Ascending aorta (tissue), 2 donors: ENCODE results near the gene SNX3. TPM values are rescaled to one million over a fixed set of nuclear protein-coding genes. Genes with fewer than 3 reads are reported as not detected.

Experiments used
- DNase-seq, 2 donors: peaks; one replicate each; pipeline ENCODE4 v3.0.0-alpha.2; 2019; ENCODE audit warnings: low spot score in 2 of 2
- H3K27ac ChIP-seq, 2 donors: fragments of 200-600 bp; sonication (generic); one replicate each; pipeline ENCODE4 v1.5.1; 2016 to 2017; ENCODE audit warnings: mild to moderate bottlenecking in 1 of 2
- H3K27me3 ChIP-seq: fragments of 200-600 bp; sonication (generic); one replicate; pipeline ENCODE4 v1.5.1; 2017
- H3K36me3 ChIP-seq, 2 donors: fragments of 200-600 bp; sonication (generic); one replicate each; pipeline ENCODE4 v1.5.1; 2016
- H3K4me1 ChIP-seq, 2 donors: fragments of 200-600 bp; sonication (generic); one replicate each; pipeline ENCODE4 v1.5.1; 2016 to 2017; ENCODE audit warnings: mild to moderate bottlenecking in 1 of 2
- H3K4me3 ChIP-seq, 2 donors: fragments of 200-600 bp; sonication (generic); one replicate each; pipeline ENCODE4 v1.5.1; 2016 to 2017; ENCODE audit warnings: mild to moderate bottlenecking in 1 of 2
- H3K9me3 ChIP-seq, 2 donors: fragments of 200-600 bp; sonication (generic); one replicate each; pipeline ENCODE4 v1.5.1; 2016
- CTCF ChIP-seq, 3 experiments: fragments of 200-600 bp in 2 of 3; fragments of 450-650 bp in 1 of 3; sonication (generic) in 2 of 3; IDR thresholded peaks; one replicate each; pipeline ENCODE4 v1.5.1; 2016 to 2019; ENCODE audit warnings: antibody characterized with exemption in 3 of 3, mild to moderate bottlenecking in 1 of 3, moderate library complexity in 1 of 3
- intact Hi-C: fragments of 100-400 bp; cut with DNase I; formaldehyde crosslinking; loops from one replicate; pipeline ENCODE4 v1.15.1; 2023
- total RNA-seq: library from RNA; depleted of rRNA; stranded (reverse); fragments of >200 nt; gene quantifications from one replicate; pipeline ENCODE4 v1.1.0, GENCODE V29; 2016

Gene SNX3
- total RNA-seq, 1 donor from 2014 or later, result 112 TPM

- no peak overlapping the region for H3K4me3 ChIP-seq
- no peaks in the 10 kb centered on the region for H3K9me3 ChIP-seq
- no peak for DNase-seq
- no peak overlapping the region for H3K27ac ChIP-seq
- H3K36me3 ChIP-seq, result no peaks in the 10 kb centered on the region
- no peaks in the 10 kb centered on the region for H3K4me1 ChIP-seq
- no peak for TF ChIP-seq CTCF (IDR thresholded peaks at IDR 0.05)
- no peaks in the 10 kb centered on the region for H3K27me3 ChIP-seq
- intact Hi-C loops, result no loop called here
Measured at GRCh38 chr6:108193131-108193530, 67.7 kb downstream of the SNX3 start.

GRCh38 chr6:108187519-108187918, 73.3 kb downstream of the SNX3 start:
- no peak for DNase-seq
- H3K4me1 ChIP-seq, result no peaks in the 10 kb centered on the region
- H3K9me3 ChIP-seq, result no peaks in the 10 kb centered on the region
- TF ChIP-seq CTCF (IDR thresholded peaks at IDR 0.05), result no peak
- no peaks in the 10 kb centered on the region for H3K27me3 ChIP-seq
- H3K36me3 ChIP-seq, result no peaks in the 10 kb centered on the region
- intact Hi-C loops, result no loop called here
- no peak overlapping the region for H3K27ac ChIP-seq
- no peak overlapping the region for H3K4me3 ChIP-seq

- Histone ChIP-seq H3K36me3 (no peaks in the 10 kb centered on the region), H3K4me1 (no peaks in the 10 kb centered on the region), H3K27me3 (no peaks in the 10 kb centered on the region), H3K27ac (no peak overlapping the region), H3K4me3 (no peak overlapping the region), H3K9me3 (no peaks in the 10 kb centered on the region)
- peak in 1 of 2 donors; percentile 40 for DNase-seq
- TF ChIP-seq CTCF (IDR thresholded peaks at IDR 0.05), result no peak
- intact Hi-C loops, result no loop called here
Measured at GRCh38 chr6:108186226-108186625, 74.6 kb downstream of the SNX3 start.

- Histone ChIP-seq H3K9me3 (no peaks in the 10 kb centered on the region), H3K4me3 (no peak overlapping the region), H3K27ac (no peak overlapping the region), H3K4me1 (no peaks in the 10 kb centered on the region), H3K27me3 (peaks cover 6% of the 10 kb centered on the region), H3K36me3 (no peaks in the 10 kb centered on the region)
- DNase-seq, result no peak
- intact Hi-C loops, result no loop called here
- no peak for TF ChIP-seq CTCF (IDR thresholded peaks at IDR 0.05)
Measured at GRCh38 chr6:108180776-108181175, 80.1 kb downstream of the SNX3 start.

GRCh38 chr6:108180266-108180665, 80.6 kb downstream of the SNX3 start:
- Histone ChIP-seq H3K36me3 (no peaks in the 10 kb centered on the region), H3K4me3 (no peak overlapping the region), H3K4me1 (peaks cover 0 to 4% of the 10 kb centered on the region in 2 donors), H3K27ac (no peak overlapping the region), H3K9me3 (no peaks in the 10 kb centered on the region), H3K27me3 (peaks cover 11% of the 10 kb centered on the region)
- no peak for TF ChIP-seq CTCF (IDR thresholded peaks at IDR 0.05)
- intact Hi-C loops, result no loop called here
- DNase-seq, result no peak

- TF ChIP-seq CTCF (IDR thresholded peaks at IDR 0.05), result no peak
- Histone ChIP-seq H3K9me3 (no peaks in the 10 kb centered on the region), H3K27ac (no peak overlapping the region), H3K27me3 (peaks cover 12% of the 10 kb centered on the region), H3K36me3 (no peaks in the 10 kb centered on the region), H3K4me1 (peaks cover 0 to 4% of the 10 kb centered on the region in 2 donors), H3K4me3 (no peak overlapping the region)
- peak in 1 of 2 donors; percentile 11 for DNase-seq
- intact Hi-C loops, result no loop called here
Measured at GRCh38 chr6:108179741-108180140, 81.1 kb downstream of the SNX3 start.
